Lung (tissue), 12 donors: Measurements from ENCODE around the gene DNM2. TPM values are rescaled to one million over a fixed set of nuclear protein-coding genes. Genes with fewer than 3 reads are reported as not detected.

Source experiments
- ATAC-seq: fragments of 200-7000 bp; cut with Tn5 transposase; one replicate; pipeline ENCODE4 v1.9.1; 2020; ENCODE audit warnings: moderate number of reproducible peaks; ENCODE audit not compliant: insufficient read depth, low FRiP score
- DNase-seq, 3 donors: peaks; one replicate each; pipeline ENCODE4 v3.0.0-alpha.2; 2013 to 2017
- H3K27ac ChIP-seq, 2 donors: one replicate each; pipeline ENCODE4 v1.5.1; 2013; ENCODE audit warnings: mild to moderate bottlenecking in 2 of 2, moderate library complexity in 2 of 2, control low read depth in 1 of 2, inconsistent platforms in 1 of 2, low read depth in 1 of 2, low read length in 1 of 2
- H3K27me3 ChIP-seq, 3 donors: one replicate each; pipeline ENCODE4 v1.5.1; 2013; ENCODE audit warnings: low read length in 2 of 3; ENCODE audit not compliant: control insufficient read depth in 3 of 3, insufficient read depth in 3 of 3
- H3K36me3 ChIP-seq, 4 donors: one replicate each; pipeline ENCODE4 v1.5.1; 2013; ENCODE audit warnings: low read length in 4 of 4, mild to moderate bottlenecking in 1 of 4, moderate library complexity in 1 of 4; ENCODE audit not compliant: control insufficient read depth in 4 of 4, insufficient read depth in 4 of 4
- H3K4me1 ChIP-seq, 5 donors: one replicate each; pipeline ENCODE4 v1.5.1; 2013; ENCODE audit warnings: low read length in 5 of 5, mild to moderate bottlenecking in 2 of 5, moderate library complexity in 1 of 5; ENCODE audit not compliant: control insufficient read depth in 5 of 5, insufficient read depth in 5 of 5
- H3K4me3 ChIP-seq: one replicate; pipeline ENCODE4 v1.5.1; 2013; ENCODE audit warnings: mild to moderate bottlenecking, control low read depth, moderate library complexity
- H3K9ac ChIP-seq, 2 donors: one replicate each; pipeline ENCODE4 v1.5.1; 2013; ENCODE audit warnings: low read length in 2 of 2, control low read depth in 1 of 2; ENCODE audit not compliant: insufficient read depth in 1 of 2
- H3K9me3 ChIP-seq, 4 donors: one replicate each; pipeline ENCODE4 v1.5.1; 2013; ENCODE audit warnings: low read length in 3 of 4, mild to moderate bottlenecking in 1 of 4, moderate library complexity in 1 of 4; ENCODE audit not compliant: control insufficient read depth in 4 of 4, insufficient read depth in 3 of 4
- WGBS, 2 donors: extraction: QIAGEN DNeasy Blood & Tissue Kit; methylation state at CpG; one replicate each; pipeline ENCODE4 v1.1.7; 2013; 5-methylcytosine and 5-hydroxymethylcytosine counted together
- polyA plus RNA-seq, 2 donors: library from polyadenylated mRNA; stranded (reverse); fragments of 200-250 nt; gene quantifications; one replicate each; pipeline ENCODE4 v1.2.1, GENCODE V29; 2013
- total RNA-seq, 2 donors: library from RNA; depleted of rRNA in 1 of 2; stranded (reverse); fragments of >200 nt in 1 of 2; gene quantifications; one replicate each; pipeline ENCODE4 v1.2.1, GENCODE V29; 2014 to 2021
- TF ChIP-seq, protein P1 (sequence below): IDR thresholded peaks from 2 replicates; pipeline ENCODE4 v1.5.1; 2012; ENCODE audit warnings: mild to moderate bottlenecking; ENCODE audit errors: control extremely low read depth, extremely low read depth
- donor health status: control.
- donor health status: control.
- donor health status: Bipolar disorder and iron deficiency.
- donor health status: healthy.
- donor health status: DM: yes; HTN: yes; CAD: no.

DNM2 gene
- total and polyA plus RNA-seq, 4 donors: 172 to 277 (median 204) TPM

DNA sequence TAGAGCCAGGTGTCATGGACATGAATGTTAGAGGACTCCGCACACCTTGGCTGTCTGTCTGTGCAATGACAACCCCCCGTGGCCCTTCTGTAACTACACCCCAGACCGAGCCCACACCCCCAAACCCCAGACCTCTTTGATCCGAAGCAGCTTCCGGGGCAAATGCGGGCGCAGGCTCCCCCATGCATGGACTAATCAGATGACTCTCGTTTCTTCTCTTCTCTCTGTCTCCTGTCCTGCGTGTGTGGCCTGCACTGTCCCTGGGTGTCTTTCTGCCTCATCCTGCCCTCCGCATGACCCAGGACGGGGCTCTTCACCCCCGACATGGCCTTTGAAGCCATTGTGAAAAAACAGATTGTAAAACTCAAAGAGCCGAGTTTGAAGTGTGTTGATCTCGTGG, 79.2 kb downstream of the DNM2 start:
- H3K27me3 ChIP-seq: no peaks in the 10 kb centered on the region
- H3K27ac ChIP-seq: no peak overlapping the region
- H3K4me1 ChIP-seq: no peaks in the 10 kb centered on the region
- H3K9me3 ChIP-seq: no peaks in the 10 kb centered on the region
- no peak overlapping the region for H3K9ac ChIP-seq
- H3K36me3 ChIP-seq: peaks cover 10 to 57% (median 20%) of the 10 kb centered on the region in 4 donors
- TF ChIP-seq, protein P1, sequence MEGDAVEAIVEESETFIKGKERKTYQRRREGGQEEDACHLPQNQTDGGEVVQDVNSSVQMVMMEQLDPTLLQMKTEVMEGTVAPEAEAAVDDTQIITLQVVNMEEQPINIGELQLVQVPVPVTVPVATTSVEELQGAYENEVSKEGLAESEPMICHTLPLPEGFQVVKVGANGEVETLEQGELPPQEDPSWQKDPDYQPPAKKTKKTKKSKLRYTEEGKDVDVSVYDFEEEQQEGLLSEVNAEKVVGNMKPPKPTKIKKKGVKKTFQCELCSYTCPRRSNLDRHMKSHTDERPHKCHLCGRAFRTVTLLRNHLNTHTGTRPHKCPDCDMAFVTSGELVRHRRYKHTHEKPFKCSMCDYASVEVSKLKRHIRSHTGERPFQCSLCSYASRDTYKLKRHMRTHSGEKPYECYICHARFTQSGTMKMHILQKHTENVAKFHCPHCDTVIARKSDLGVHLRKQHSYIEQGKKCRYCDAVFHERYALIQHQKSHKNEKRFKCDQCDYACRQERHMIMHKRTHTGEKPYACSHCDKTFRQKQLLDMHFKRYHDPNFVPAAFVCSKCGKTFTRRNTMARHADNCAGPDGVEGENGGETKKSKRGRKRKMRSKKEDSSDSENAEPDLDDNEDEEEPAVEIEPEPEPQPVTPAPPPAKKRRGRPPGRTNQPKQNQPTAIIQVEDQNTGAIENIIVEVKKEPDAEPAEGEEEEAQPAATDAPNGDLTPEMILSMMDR: no peak
- 89 to 90% methylated on average over 14 of the region's 14 CpGs for WGBS, 2 donors
- ATAC-seq (no peak), DNase-seq (no peak)
- no peak overlapping the region for H3K4me3 ChIP-seq

DNA sequence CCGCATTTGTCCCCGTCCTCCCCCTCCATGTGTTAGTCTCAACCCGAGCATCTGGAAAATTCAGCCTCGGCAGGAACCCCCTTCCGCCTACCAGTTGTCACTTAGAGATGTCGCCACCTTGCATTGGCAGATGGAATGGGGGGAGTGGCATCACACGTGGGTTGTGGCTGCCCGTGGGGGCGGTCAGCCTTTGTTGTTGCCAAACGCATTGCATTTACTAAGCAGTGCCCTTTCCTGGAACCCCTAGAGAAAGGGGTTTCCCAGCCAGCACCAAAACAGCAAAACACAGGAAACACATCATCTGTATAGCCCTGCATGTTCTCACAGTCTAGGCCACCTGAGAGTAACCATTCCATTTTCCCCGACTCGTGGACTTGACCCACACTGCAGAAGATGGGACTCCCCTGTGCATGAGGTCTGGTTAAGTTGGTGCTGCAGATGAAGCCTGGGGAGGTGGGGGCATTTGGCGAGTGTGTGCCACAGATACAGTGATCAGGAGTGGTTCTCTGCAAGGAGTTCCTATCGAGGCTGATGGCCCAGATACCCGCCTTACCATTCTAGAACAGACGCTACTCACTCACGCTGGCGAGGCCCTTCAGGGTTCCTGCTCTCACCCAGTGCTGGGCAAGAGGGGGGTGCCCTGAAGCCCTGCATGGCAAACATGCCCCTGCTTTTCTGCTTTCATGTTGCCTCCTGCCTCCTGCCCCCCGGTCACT, 79.8 kb downstream of the DNM2 start:
- Histone ChIP-seq H3K36me3 (peaks cover 10 to 61% (median 25%) of the 10 kb centered on the region in 4 donors), H3K27ac (no peak overlapping the region), H3K4me3 (no peak overlapping the region), H3K4me1 (no peaks in the 10 kb centered on the region), H3K27me3 (no peaks in the 10 kb centered on the region), H3K9ac (no peak overlapping the region), H3K9me3 (no peaks in the 10 kb centered on the region)
- DNase-seq: no peak
- peak; percentile 55 for ATAC-seq
- 73 to 75% methylated on average over 19 of the region's 19 CpGs for WGBS, 2 donors
- TF ChIP-seq, protein P1: no peak

DNA sequence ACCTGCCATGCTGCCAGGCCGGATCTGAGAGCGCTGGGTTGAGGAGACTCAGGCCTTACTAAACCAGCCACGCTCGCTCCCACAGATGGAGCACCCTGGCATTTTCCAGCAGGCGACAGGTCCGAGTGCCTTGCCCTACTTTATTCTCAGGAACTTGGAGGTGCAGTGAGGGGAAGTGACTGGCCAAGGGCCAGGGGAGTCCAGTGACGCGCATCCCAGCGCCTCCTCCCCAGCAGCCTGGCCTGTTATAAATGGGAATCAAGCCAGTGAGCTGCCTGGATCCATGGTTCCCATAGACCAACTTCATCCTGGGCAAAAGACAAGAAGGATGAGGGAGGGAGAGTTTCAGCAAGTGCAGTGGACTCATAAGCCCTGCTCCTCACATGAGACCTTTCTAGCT, 82.6 kb downstream of the DNM2 start:
- no peaks in the 10 kb centered on the region for H3K27me3 ChIP-seq
- H3K4me1 ChIP-seq: no peaks in the 10 kb centered on the region
- H3K4me3 ChIP-seq: no peak overlapping the region
- DNase-seq: no peak
- WGBS, 2 donors: 77% methylated on average over 9 of the region's 9 CpGs
- H3K27ac ChIP-seq: peak overlapping the region in 1 of 2 donors; percentile 43
- H3K9me3 ChIP-seq: no peaks in the 10 kb centered on the region
- H3K36me3 ChIP-seq: peaks cover under 1 to 69% (median 26%) of the 10 kb centered on the region in 4 donors
- no peak overlapping the region for H3K9ac ChIP-seq
- TF ChIP-seq, protein P1: no peak
- no peak for ATAC-seq
